GM12878 (cell line): Measurements from ENCODE around the gene ESRP2. TPM values are rescaled to one million over a fixed set of nuclear protein-coding genes. Genes with fewer than 3 reads are reported as not detected.
A peak's percentile ranks its signal among the peaks of the same experiment; 100 is the strongest.

Source experiments
- CBFB ChIP-seq: IDR thresholded peaks from 2 replicates; pipeline ENCODE4 v1.6.1; 2016; ENCODE audit warnings: antibody characterized with exemption, low read depth
- CREM ChIP-seq: IDR thresholded peaks from 2 replicates; pipeline ENCODE4 v1.6.1; 2014; ENCODE audit warnings: antibody characterized with exemption, low read depth
- CUX1 ChIP-seq: IDR thresholded peaks from 2 replicates; pipeline ENCODE4 v1.6.1; 2012; ENCODE audit warnings: improper control_type of control experiment, low read depth, low read length; ENCODE audit not compliant: insufficient replicate concordance
- ETV6 ChIP-seq, 2 experiments: fragments of 450-650 bp in 1 of 2; IDR thresholded peaks in 1 of 2; conservative IDR thresholded peaks in 1 of 2; 2 replicates each; pipeline ENCODE4 v1.6.1; 2014; ENCODE audit warnings: antibody characterized with exemption in 1 of 2, borderline replicate concordance in 1 of 2, low read depth in 1 of 2, mild to moderate bottlenecking in 1 of 2, moderate library complexity in 1 of 2
- IRF4 ChIP-seq: IDR thresholded peaks from 2 replicates; pipeline ENCODE4 v1.6.1; 2011; ENCODE audit warnings: low read depth, low read length
- KLF5 ChIP-seq: fragments of 450-650 bp; IDR thresholded peaks from 2 replicates; pipeline ENCODE4 v1.6.1; 2014; ENCODE audit warnings: mild to moderate bottlenecking; ENCODE audit not compliant: partially characterized antibody
- NFXL1 ChIP-seq: fragments of 450-650 bp; IDR thresholded peaks from 2 replicates; pipeline ENCODE4 v1.6.1; 2017; ENCODE audit warnings: antibody characterized with exemption, mild to moderate bottlenecking, borderline replicate concordance
- RAD21 ChIP-seq: IDR thresholded peaks from 2 replicates; pipeline ENCODE4 v1.6.1; 2011; ENCODE audit warnings: mild to moderate bottlenecking, low read depth, low read length, moderate library complexity; ENCODE audit not compliant: insufficient read depth
- RB1 ChIP-seq: fragments of 450-650 bp; formaldehyde crosslinking; IDR thresholded peaks from 2 replicates; pipeline ENCODE4 v1.6.1; 2017; ENCODE audit warnings: mild to moderate bottlenecking, borderline replicate concordance
- RUNX3 ChIP-seq: IDR thresholded peaks from 2 replicates; pipeline ENCODE4 v1.6.1; 2012; ENCODE audit warnings: low read length, inconsistent platforms
- SKIL ChIP-seq: fragments of 450-650 bp; IDR thresholded peaks from 2 replicates; pipeline ENCODE4 v1.6.1; 2017; ENCODE audit warnings: mild to moderate bottlenecking, low read depth, inconsistent platforms; ENCODE audit not compliant: poor library complexity, severe bottlenecking
- SPI1 ChIP-seq: IDR thresholded peaks from 2 replicates; pipeline ENCODE4 v1.6.1; 2011; ENCODE audit warnings: low read depth, mild to moderate bottlenecking, low read length, moderate library complexity, borderline replicate concordance; ENCODE audit not compliant: insufficient read depth
- WRNIP1 ChIP-seq: IDR thresholded peaks from 2 replicates; pipeline ENCODE4 v1.6.1; 2011; ENCODE audit warnings: low read depth, low read length, improper control_type of control experiment, borderline replicate concordance
- ZNF217 ChIP-seq: fragments of 450-650 bp; IDR thresholded peaks from 2 replicates; pipeline ENCODE4 v1.6.1; 2017; ENCODE audit warnings: antibody characterized with exemption, mild to moderate bottlenecking
- polyA plus RNA-seq, 11 experiments: library from polyadenylated mRNA; depleted of rRNA in 4 of 11; unstranded in 6 of 11; stranded (reverse) in 5 of 11; fragments of >200 nt; fragmentation: Nextera tagmentation in 4 of 11; fragmentation: Illumina TruSeq in 1 of 11; extraction: Ambion mirVana in 4 of 11; extraction: Trizol in 1 of 11; gene quantifications; 1 replicate in 1 of 11; 2 replicates in 10 of 11; pipeline versions ENCODE4 v1.2.1 to v1.2.3, GENCODE V29; 2011 to 2016; ENCODE audit warnings: inconsistent platforms in 2 of 11, missing spikeins in 2 of 11, low read depth in 1 of 11
- total RNA-seq, 4 experiments: library from RNA; depleted of rRNA in 3 of 4; stranded (reverse); fragments of >200 nt in 3 of 4; fragmentation: Illumina TruSeq in 1 of 4; extraction: Trizol in 1 of 4; gene quantifications; 2 replicates each; pipeline versions ENCODE4 v1.2.1 to v1.2.3, GENCODE V29; 2013 to 2021
- TF ChIP-seq, protein P1 (sequence below): fragments of 450-650 bp; IDR thresholded peaks from 2 replicates; pipeline ENCODE4 v1.6.1; 2017; ENCODE audit warnings: mild to moderate bottlenecking
- TF ChIP-seq, protein P2 (sequence below): fragments of 450-650 bp; conservative IDR thresholded peaks from 2 replicates; pipeline ENCODE4 v1.6.1; 2017; ENCODE audit warnings: mild to moderate bottlenecking, moderate library complexity
- TF ChIP-seq, protein P3 (sequence below): IDR thresholded peaks from 2 replicates; pipeline ENCODE4 v1.6.1; 2012; ENCODE audit warnings: low read depth, low read length, improper control_type of control experiment

Gene ESRP2
- total and polyA plus RNA-seq, 10 of the 15 experiments (the other 5 are each of a cell fraction or from before 2014, with no cell fraction given) = 0.04 to 0.64 (median 0.08) TPM; not detected in 3

- TF ChIP-seq KLF5 = no peak
- no peak for TF ChIP-seq NFXL1
- peak; percentile 53 for TF ChIP-seq CUX1
- peak; percentile 81 for TF ChIP-seq CBFB
- TF ChIP-seq SPI1 = no peak
- TF ChIP-seq ZNF217 = no peak
- no peak for TF ChIP-seq WRNIP1
- TF ChIP-seq, protein P1, sequence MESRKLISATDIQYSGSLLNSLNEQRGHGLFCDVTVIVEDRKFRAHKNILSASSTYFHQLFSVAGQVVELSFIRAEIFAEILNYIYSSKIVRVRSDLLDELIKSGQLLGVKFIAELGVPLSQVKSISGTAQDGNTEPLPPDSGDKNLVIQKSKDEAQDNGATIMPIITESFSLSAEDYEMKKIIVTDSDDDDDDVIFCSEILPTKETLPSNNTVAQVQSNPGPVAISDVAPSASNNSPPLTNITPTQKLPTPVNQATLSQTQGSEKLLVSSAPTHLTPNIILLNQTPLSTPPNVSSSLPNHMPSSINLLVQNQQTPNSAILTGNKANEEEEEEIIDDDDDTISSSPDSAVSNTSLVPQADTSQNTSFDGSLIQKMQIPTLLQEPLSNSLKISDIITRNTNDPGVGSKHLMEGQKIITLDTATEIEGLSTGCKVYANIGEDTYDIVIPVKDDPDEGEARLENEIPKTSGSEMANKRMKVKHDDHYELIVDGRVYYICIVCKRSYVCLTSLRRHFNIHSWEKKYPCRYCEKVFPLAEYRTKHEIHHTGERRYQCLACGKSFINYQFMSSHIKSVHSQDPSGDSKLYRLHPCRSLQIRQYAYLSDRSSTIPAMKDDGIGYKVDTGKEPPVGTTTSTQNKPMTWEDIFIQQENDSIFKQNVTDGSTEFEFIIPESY = no peak
- peak; percentile 63; the same call in 1 of the 2 replicates for TF ChIP-seq CREM
- TF ChIP-seq RUNX3 = peak; percentile 99
- TF ChIP-seq, protein P2, sequence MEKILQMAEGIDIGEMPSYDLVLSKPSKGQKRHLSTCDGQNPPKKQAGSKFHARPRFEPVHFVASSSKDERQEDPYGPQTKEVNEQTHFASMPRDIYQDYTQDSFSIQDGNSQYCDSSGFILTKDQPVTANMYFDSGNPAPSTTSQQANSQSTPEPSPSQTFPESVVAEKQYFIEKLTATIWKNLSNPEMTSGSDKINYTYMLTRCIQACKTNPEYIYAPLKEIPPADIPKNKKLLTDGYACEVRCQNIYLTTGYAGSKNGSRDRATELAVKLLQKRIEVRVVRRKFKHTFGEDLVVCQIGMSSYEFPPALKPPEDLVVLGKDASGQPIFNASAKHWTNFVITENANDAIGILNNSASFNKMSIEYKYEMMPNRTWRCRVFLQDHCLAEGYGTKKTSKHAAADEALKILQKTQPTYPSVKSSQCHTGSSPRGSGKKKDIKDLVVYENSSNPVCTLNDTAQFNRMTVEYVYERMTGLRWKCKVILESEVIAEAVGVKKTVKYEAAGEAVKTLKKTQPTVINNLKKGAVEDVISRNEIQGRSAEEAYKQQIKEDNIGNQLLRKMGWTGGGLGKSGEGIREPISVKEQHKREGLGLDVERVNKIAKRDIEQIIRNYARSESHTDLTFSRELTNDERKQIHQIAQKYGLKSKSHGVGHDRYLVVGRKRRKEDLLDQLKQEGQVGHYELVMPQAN = peak; percentile 75
- TF ChIP-seq, protein P3, sequence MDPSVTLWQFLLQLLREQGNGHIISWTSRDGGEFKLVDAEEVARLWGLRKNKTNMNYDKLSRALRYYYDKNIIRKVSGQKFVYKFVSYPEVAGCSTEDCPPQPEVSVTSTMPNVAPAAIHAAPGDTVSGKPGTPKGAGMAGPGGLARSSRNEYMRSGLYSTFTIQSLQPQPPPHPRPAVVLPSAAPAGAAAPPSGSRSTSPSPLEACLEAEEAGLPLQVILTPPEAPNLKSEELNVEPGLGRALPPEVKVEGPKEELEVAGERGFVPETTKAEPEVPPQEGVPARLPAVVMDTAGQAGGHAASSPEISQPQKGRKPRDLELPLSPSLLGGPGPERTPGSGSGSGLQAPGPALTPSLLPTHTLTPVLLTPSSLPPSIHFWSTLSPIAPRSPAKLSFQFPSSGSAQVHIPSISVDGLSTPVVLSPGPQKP = no peak
- 0 out of 2 replicates have a peak, but pooled peaks have one; percentile 36 for TF ChIP-seq IRF4
- no peak for TF ChIP-seq RAD21
- peak; percentile 99 for TF ChIP-seq SKIL
- TF ChIP-seq ETV6 (conservative IDR thresholded peaks at IDR 0.05 in 1 of 2, IDR thresholded peaks at IDR 0.05 in 1 of 2; ENCODE audit: borderline replicate concordance in 1 of 2, low read depth in 1 of 2) = 0 out of 4 replicates have a peak, but pooled peaks of 1 of the 2 experiments have one; percentile 18
- no peak for TF ChIP-seq RB1
Measured at GRCh38 chr16:68275611-68276191, 39.8 kb upstream of the ESRP2 start (continued).
